HG02970 (cell line): ENCODE results near the gene KRTAP10-4.
"Not testable (repeated sequence)": the region's sequence is repeated elsewhere in the genome, so short reads cannot be mapped to it uniquely, and the experiment has no call there.

Experiments used
- ATAC-seq: cut with Tn5 transposase; IDR thresholded peaks from one replicate; pipeline ENCODE4 v1.9.1; 2021; ENCODE audit warnings: mild to moderate bottlenecking, moderate library complexity, moderate number of reproducible peaks; ENCODE audit not compliant: unreplicated experiment, low FRiP score

Gene KRTAP10-4

DNA sequence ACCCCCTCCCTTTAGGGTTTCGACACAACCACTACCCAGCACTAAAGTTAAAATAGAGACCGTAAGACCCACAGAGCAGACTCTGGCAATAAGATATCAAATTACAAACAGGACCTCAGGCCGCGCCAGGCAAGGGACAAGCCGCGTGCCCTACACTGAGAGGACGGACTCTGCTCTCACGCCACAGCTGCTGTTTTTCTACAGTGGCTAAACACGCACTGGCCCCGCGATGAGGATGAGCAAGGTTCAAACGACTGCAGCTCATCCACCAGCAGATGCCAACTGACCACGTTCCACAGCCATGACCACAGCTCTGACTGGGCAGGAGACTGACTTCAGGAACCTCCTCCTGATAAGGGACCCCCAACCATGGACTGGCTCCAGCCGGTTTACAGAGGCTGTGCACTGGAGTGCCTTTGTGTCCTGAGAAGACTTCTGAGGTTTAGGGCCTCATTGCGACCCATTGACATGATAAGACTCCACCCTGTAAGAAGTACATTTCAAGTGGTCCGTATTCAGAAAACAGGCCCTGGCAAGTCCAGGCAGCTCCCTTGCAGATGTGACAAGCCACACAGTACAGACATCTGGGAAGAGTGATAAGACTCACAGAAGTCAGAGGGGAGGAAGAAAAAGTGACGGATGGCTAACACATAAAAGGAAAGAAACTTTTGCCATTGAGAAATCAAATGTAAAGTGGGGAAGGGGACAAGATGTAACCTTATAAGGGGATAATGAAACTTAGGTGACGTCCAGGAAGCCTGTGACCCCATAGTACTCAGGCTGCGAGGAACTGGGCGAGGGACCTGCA, 20.3 kb downstream of the KRTAP10-4 start:
- no peak for ATAC-seq

DNA sequence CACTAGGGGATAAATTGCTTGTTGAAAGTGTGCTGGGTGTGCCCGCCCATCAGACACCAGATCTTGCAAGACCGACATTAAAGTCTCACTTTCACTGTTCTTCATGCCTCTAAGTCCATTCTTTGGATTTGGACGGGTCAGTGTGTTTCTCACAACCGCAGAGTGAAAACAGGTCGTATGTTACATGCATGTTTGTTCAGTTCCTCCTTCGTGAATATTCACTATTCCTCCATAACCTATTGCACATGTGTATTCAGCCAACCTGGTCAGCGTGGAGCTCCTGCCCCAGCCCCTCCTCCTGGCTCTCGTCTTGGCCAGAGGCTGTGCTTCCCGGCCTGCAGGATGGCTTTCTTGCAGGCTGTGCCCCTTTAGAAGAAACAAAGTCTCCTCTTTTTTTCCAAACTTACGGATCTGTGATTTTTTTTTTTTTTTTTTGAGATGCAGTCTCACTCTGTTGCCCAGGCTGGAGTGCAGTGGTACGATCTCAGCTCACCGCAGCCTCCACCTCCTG, 20.9 kb downstream of the KRTAP10-4 start:
- ATAC-seq: no peak

DNA sequence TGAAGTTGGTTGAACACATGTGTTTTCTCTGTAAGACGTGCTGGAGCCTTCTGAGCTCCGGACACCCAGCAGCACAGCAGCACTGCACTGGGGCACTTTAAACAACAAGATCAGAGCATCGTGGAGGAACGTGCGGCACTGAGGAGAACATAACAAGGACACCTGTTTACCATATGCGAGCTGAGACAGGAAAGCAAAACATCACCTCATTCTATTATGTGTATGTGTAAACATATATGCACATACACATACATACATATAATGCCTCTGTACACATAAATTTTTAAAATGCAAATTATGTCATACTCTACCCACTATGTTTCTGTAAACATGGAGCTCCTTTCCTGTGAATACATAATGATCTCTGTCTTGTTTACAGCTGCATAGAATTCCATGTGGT, 22.0 kb downstream of the KRTAP10-4 start:
- ATAC-seq: no peak

DNA sequence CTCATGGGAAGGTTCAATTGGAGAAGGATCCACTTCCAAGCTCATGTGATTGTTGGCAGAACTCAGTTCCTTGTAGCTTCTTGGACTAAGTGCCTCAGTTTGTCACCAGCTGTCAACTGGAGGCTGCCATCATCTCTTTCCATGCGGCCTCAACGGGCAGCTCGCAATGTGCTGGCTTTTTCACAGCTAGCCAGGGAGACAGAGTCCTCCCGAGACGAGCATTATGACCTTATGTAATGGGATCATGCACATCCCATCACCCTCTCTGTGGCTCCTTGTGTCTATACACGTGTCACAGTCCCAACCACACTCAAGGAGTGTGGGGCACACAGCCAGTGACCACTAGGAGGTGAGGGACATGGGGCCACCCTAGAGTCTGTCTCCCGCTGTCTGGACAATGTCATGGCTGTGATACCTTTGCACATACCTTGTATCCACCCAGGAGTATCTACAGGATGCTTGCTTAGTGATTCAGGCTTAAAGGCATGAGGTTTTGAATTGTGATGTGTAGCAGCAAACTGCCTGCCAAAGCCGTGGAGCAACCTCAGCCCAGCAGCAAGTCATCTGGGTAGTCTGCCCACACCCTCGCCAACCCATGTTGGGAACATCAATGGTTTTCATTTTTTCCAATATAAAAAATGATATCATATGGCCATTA, 22.7 kb downstream of the KRTAP10-4 start:
- ATAC-seq: no peak

DNA sequence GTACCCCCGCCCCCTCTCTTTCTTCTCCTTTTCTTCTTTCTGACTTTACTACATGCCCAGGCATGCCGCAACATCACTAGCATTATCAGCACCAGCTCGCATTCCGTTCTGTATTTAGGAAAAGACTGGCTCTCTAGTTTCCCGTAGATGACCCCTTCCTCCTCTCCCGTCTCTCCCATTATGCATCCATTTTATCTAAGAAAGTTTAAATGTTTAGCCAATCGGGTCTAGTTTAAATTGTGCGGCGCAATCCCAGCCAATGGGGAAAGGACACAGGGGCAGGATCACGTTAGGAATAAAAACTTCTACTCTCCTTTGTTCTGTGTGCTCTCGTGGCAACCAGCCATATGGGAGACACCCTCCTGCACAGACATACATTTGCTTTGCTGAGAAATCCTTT, 24.5 kb downstream of the KRTAP10-4 start:
- ATAC-seq: no peak

DNA sequence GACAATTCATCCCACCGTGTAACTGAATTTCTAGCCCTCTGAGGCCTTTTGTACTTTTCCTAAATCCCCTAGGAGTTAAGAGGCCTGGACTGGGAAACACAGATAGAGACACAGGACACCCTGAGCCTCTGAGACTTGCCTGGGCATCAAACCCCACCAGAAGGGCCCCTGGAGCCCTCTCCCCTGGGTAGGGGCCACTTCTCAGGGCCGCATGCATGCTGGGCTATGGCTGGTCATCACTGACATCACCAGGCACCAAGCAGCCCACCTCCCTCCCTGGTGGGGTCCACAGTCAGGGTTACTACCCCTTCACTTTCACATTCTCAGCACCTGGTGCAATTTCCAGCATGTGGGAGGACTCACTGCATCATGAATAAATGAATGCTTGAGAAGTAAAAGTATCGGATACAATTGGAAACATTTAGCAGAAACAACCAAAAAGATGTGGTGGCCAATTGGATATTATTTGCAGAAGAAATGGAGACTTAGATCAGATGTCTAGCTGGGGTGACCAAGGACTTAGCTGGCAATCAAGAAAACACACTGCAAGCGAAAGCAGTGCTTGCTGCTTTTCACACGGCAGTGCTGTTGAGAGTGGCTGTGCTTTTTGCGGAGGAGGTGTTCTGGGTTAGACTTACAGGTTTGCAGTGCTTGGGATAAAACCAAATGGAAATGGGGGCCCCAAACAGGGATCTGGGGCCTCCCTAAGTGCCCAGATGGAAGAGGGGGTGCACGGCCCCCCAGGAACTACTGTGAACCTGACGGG, 25.9 kb downstream of the KRTAP10-4 start:
- no peak for ATAC-seq

DNA sequence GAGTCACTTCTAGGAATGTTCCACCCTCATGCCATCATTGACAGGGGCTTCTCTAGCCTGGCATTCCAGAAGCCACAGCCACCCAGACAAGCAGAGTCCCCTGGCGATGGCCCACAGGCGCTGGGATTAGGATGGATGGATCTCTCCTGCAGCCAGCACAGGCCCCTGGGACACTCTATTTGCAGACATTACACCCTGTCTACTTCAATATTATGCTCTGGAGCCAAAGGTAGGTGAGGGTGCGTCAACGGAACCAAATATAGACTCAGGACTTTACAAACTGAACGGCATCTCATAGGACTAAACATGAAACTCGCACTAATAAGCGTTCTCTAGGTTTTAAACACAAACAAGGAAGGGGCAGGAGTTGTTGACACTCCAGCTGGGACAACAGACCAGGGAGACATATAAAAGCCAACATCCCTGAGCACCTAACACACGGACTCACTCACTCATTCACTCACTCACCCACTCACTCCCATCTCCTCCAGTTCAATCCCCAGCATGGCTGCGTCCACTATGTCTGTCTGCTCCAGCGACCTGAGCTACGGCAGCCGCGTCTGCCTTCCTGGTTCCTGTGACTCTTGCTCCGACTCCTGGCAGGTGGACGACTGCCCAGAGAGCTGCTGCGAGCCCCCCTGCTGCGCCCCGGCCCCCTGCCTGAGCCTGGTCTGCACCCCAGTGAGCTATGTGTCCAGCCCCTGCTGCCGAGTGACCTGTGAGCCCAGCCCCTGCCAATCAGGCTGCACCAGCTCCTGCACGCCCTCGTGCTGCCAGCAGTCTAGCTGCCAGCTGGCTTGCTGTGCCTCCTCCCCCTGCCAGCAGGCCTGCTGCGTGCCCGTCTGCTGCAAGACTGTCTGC, 26.8 kb downstream of the KRTAP10-4 start, which contains the start of gene KRTAP10-7:
Gene KRTAP10-7 (plus strand): TSS at position 480 of the 861 bp plus-strand sequence. CDS start 25 bp downstream, at position 505.
- not testable (repeated sequence) for ATAC-seq

GRCh38 chr21:44601091-44601490, 27.6 kb downstream of the KRTAP10-4 start:
- not testable (repeated sequence) for ATAC-seq

DNA sequence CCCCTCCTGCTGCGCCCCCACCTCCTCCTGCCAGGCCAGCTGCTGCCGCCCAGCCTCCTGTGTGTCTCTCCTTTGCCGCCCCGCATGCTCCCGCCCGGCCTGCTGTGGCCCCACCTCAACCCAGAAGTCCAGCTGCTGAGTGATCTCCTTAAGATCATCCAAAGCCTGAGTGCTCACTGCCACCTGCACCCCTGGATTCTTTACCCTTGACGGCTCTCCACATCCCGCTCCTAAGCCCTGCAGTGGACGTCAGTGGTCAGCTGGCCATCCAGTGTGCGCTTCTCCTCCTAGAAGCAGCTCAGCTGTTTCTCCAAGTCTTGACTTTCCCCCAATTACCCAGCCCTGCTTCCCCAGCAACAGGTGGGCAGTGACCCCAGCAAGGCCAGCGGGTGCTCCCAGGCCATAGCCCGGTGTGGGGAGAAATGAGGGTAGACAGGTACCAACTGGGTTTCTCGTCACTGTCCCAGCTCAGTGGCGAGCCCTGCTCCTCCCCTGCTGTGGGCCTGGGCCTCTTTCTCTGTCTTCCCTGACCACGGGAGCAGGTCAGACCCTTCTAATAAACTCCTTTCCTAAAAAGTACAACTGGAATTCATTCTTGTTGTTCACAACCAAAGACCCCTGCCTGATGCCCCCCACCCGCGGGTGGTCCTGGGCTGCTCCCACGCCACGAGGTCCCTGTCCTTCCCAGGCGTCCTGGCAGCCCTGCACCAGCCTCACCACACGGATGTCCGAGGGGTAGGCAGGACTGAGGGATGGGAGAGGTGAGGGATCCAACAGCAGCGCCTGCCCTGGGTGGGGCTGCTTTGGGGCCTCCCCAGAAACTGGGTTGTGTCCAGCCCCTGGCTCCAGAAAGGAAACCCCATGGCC, 28.3 kb downstream of the KRTAP10-4 start:
- no peak for ATAC-seq

GRCh38 chr21:44602463-44602850, 28.9 kb downstream of the KRTAP10-4 start:
- no peak for ATAC-seq

GRCh38 chr21:44603109-44603875, 29.8 kb downstream of the KRTAP10-4 start:
- no peak for ATAC-seq

- ATAC-seq: no peak
Measured at GRCh38 chr21:44603911-44604310, 30.4 kb downstream of the KRTAP10-4 start.

- no peak for ATAC-seq
Measured at GRCh38 chr21:44606495-44606894, 33.0 kb downstream of the KRTAP10-4 start.

- no peak for ATAC-seq
Measured at GRCh38 chr21:44609193-44609592, 35.7 kb downstream of the KRTAP10-4 start.

DNA sequence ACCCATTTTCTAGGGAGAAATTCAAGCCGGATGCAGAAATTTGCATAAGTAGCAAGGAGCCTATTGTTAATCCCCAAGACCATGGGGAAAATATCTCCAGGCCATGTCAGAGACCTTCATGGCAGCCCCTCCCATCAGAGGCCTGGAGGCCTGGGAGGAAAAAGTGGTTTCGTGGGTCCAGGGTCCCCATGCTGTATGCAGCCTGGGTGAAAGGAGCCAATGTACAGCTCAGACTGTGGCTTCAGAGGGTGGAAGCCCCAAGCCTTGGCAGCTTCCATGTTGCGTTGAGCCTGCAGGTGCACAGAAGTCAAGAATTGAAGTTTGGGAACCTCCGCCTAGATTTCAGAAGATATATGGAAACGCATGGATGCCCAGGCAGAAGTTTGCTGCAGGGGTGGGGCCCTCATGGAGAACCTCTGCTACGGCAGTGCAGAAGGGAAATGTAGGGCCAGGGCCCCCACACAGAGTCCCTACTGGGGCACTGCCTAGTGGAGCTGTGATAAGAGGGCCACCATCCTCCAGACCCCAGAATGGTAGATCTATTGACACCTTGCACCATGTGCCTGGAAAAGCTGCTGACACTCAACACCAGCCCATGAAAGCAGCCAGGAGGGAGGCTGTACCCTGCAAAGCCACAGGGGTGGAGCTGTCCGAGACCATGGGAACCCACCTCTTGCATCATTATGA, 36.8 kb downstream of the KRTAP10-4 start:
- ATAC-seq: not testable (repeated sequence)

DNA sequence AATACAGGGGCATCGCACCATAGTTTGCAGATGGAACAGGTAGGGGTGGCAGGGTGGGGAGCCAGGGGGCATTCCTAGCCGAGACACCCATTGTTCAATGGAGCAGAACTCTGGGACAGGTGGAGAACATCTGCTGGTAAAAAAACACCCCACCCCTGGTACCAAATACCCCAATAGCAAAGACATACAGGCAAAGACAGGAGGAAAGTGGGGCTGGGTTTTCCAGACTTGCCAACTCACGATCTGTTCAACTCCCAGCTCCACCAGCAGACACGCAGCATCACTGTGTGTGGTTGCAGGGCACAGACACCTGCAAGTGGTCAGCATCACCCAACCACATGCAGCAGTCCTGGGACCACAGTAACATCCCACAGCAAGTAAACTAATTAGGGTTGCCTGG, 38.0 kb downstream of the KRTAP10-4 start:
- no peak for ATAC-seq

DNA sequence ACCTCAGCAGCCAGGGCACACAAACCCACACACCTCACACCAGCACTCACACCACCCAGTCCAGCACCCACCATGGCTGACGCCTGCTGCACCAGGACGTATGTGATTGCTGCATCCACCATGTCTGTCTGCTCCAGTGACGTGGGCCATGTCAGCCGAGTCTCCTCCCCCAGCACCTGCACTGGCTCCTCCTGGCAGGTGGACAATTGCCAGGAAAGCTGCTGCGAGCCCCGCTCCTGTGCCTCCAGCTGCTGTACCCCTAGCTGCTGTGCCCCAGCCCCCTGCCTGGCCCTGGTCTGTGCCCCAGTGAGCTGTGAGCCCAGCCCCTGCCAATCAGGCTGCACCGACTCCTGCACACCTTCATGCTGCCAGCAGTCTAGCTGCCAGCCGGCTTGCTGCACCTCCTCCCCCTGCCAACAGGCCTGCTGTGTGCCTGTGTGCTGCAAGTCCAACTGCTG, 38.5 kb downstream of the KRTAP10-4 start, which contains the start of gene KRTAP10-8:
Gene KRTAP10-8 (plus strand): TSS at position 51 of the 458 bp plus-strand sequence. CDS start 22 bp downstream, at position 73.
- no peak for ATAC-seq
